ENCODE data around the gene GUK1.
A peak's percentile ranks its signal among the peaks of the same experiment; 100 is the strongest.

GUK1 gene

DNA sequence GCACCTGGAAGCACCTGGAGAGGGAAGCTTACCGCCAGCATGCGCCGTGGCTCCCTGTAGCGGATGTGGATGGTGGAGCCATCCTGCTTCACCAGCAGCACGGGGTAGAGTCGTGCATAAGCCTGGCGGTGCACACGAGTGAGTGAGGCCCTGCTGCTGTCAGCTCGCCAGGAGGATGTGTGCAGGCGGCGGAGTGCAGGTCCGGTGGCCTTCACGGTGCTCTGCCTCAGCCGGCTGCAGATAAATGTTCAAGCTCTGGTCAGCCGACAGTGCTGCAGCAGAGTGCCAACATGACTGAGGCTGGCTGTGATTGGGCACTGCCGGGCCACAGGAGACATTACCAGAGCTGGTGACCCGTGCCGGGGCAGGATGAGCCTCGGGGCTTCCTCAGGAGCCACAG, 32.4 kb upstream of the GUK1 start:
- no peaks in the 10 kb centered on the region for H3K79me2 ChIP-seq
- no peak overlapping the region for H3K4me2 ChIP-seq (ENCODE audit: low read length)
- no peak overlapping the region for H2AFZ ChIP-seq
- no peak overlapping the region for H3K4me3 ChIP-seq (ENCODE audit: low read depth, low read length)
- H3K27ac ChIP-seq: no peak overlapping the region
- peaks cover 6% of the 10 kb centered on the region for H3K4me1 ChIP-seq
- TF ChIP-seq, protein P1, sequence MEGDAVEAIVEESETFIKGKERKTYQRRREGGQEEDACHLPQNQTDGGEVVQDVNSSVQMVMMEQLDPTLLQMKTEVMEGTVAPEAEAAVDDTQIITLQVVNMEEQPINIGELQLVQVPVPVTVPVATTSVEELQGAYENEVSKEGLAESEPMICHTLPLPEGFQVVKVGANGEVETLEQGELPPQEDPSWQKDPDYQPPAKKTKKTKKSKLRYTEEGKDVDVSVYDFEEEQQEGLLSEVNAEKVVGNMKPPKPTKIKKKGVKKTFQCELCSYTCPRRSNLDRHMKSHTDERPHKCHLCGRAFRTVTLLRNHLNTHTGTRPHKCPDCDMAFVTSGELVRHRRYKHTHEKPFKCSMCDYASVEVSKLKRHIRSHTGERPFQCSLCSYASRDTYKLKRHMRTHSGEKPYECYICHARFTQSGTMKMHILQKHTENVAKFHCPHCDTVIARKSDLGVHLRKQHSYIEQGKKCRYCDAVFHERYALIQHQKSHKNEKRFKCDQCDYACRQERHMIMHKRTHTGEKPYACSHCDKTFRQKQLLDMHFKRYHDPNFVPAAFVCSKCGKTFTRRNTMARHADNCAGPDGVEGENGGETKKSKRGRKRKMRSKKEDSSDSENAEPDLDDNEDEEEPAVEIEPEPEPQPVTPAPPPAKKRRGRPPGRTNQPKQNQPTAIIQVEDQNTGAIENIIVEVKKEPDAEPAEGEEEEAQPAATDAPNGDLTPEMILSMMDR (IDR thresholded peaks at IDR 0.05): no peak
- no peaks in the 10 kb centered on the region for H3K36me3 ChIP-seq (ENCODE audit: control insufficient read depth, insufficient read depth, low read length)
- H3K27me3 ChIP-seq (ENCODE audit: control insufficient read depth, insufficient read depth, low read length): no peaks in the 10 kb centered on the region
- no peaks in the 10 kb centered on the region for H3K9me3 ChIP-seq (ENCODE audit: control insufficient read depth, low read length)
- no peak overlapping the region for H3K9ac ChIP-seq

- Histone ChIP-seq H2AFZ (no peak overlapping the region), H3K27ac (no peak overlapping the region), H3K9me3 (ENCODE audit: control insufficient read depth, low read length) (no peaks in the 10 kb centered on the region)
Measured at GRCh38 chr1:228108055-228108690, 31.9 kb upstream of the GUK1 start.

GRCh38 chr1:228108742-228109072, 31.4 kb upstream of the GUK1 start:
- Histone ChIP-seq H3K4me1 (peaks cover 6% of the 10 kb centered on the region), H3K4me2 (ENCODE audit: low read length) (peak overlapping the region; percentile 98), H3K27ac (peak overlapping the region; percentile 94), H3K9me3 (ENCODE audit: control insufficient read depth, low read length) (no peaks in the 10 kb centered on the region), H3K36me3 (ENCODE audit: control insufficient read depth, insufficient read depth, low read length) (no peaks in the 10 kb centered on the region), H3K4me3 (ENCODE audit: low read depth, low read length) (peak overlapping the region; percentile 91), H2AFZ (peak overlapping the region; percentile 96), H3K79me2 (no peaks in the 10 kb centered on the region), H3K27me3 (ENCODE audit: control insufficient read depth, insufficient read depth, low read length) (no peaks in the 10 kb centered on the region), H3K9ac (no peak overlapping the region)
- TF ChIP-seq, protein P1 (IDR thresholded peaks at IDR 0.05): no peak

More at GRCh38 chr1:228108055-228108690, 31.9 kb upstream of the GUK1 start:
- Histone ChIP-seq H3K27me3 (ENCODE audit: control insufficient read depth, insufficient read depth, low read length) (no peaks in the 10 kb centered on the region), H3K79me2 (no peaks in the 10 kb centered on the region), H3K36me3 (ENCODE audit: control insufficient read depth, insufficient read depth, low read length) (no peaks in the 10 kb centered on the region), H3K4me2 (ENCODE audit: low read length) (peak overlapping the region; percentile 98), H3K9ac (no peak overlapping the region), H3K4me3 (ENCODE audit: low read depth, low read length) (peak overlapping the region; percentile 91), H3K4me1 (peaks cover 6% of the 10 kb centered on the region)
- TF ChIP-seq, protein P1 (IDR thresholded peaks at IDR 0.05): no peak

DNA sequence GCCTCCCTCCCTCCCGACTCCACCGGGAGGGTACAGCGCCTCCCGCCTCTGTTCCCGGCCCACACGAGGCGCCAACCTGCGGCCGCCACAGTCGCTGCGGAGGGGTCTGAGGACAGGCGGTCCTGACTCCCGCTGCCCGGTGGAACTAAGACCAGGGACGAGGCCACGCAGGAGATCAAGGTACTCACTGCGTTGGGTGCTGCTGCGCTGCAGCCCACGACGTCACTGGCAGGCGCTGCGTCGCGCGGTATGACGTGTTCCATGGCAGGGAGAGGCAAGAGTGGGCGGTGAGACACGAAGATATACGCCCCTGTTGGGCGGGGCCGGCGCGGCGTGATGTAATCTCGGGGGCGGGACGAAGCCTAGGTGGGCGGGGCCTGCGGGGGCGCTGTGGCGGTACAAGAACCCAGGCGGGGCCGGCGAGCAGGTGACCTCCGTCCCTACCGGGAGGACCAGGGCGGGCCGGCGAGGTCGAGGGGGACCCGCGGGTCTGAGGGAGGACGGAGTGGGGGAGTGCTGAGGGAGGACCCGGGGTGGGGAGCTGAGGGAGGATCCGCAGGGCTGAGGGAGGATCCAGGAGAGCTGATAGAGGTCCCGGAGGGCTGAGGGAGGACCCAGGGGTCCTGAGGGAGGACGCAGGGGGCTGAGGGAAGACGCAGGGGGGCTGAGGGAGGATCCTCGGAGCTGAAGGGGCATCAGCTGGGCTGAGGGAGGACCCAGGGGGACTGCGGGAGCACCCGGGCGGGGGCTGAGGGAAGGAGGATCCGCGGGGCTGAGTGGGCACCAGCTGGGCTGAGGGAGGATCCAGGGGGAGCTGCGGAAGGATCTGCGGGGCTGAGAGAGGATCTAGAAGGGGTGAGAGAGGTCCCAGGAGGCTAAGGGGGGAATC, 30.8 kb upstream of the GUK1 start, which contains the start of gene MRPL55:
Gene MRPL55 (minus strand): TSS at position 227 of the 889 bp plus-strand sequence. CDS start 1,039 bp downstream, outside the sequence.
- Histone ChIP-seq H3K9me3 (ENCODE audit: control insufficient read depth, low read length) (no peaks in the 10 kb centered on the region), H3K27ac (peak within 1 kb of the TSS; percentile 94), H3K36me3 (ENCODE audit: control insufficient read depth, insufficient read depth, low read length) (no peaks in the 10 kb centered on the region), H3K4me1 (peaks cover 6% of the 10 kb centered on the region), H3K9ac (peak within 1 kb of the TSS; percentile 91), H3K4me2 (ENCODE audit: low read length) (peak within 1 kb of the TSS; percentile 98), H2AFZ (peak within 1 kb of the TSS; percentile 96), H3K4me3 (ENCODE audit: low read depth, low read length) (peak within 1 kb of the TSS; percentile 91), H3K27me3 (ENCODE audit: control insufficient read depth, insufficient read depth, low read length) (no peaks in the 10 kb centered on the region), H3K79me2 (no peaks in the 10 kb centered on the region)
- TF ChIP-seq, protein P1 (IDR thresholded peaks at IDR 0.05): no peak

Measured in parathyroid adenoma (tissue), 2 donors.